ENCODE results near the gene GRID2IP. TPM values are rescaled to one million over a fixed set of nuclear protein-coding genes. Genes with fewer than 3 reads are reported as not detected.

Gene GRID2IP
- total RNA-seq, 1 donor from 2014 or later: 1.2 TPM

DNA sequence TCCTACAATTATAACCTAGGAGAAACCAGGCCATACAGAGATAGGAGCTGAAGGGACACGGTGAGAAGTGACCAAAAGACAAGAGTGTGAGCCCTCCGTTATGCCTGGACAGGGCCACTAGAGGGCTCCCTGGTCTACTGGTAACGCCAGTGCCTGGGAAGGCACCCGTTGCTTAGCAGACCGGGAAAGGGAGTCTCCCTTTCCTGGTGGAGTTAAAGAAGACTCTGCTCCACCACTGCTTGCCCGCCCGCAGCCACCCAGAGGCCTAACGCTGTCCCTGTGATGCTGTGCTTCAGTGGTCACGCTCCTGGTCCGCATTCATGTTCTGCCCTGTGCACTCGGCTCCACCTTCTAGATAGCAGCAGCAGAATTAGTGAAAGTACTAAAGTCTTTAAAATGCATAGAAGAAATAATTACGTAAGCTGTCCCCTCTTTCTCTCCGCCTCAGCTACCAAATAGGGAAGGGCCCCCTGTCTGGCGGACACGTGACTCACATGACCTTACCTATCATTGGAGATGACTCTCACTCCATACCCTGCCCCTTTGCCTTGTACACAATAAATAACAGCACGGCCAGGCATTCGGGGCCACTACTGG is 34.8 kb downstream of the GRID2IP start:
- DNase-seq: peak; percentile 77

DNA sequence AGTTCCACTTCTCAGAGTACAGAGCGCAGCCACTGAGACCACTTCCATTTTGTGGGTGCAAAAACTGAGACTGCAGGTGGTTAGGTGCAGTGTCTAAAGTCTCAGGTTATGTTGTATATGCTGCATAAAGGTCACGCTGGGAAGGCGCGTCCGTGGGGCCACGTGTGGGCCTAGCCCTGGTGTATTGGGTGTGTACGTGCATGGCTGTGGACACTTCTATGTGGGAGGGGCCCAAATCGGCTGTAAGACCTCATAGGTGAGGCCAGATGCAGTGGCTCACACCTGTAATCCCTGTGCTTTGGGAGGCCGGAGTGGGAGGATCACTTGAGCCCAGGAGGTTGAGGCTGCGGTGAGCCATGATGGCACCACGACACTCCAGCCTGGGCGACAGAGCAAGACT is 37.7 kb downstream of the GRID2IP start:
- DNase-seq: no peak

DNA sequence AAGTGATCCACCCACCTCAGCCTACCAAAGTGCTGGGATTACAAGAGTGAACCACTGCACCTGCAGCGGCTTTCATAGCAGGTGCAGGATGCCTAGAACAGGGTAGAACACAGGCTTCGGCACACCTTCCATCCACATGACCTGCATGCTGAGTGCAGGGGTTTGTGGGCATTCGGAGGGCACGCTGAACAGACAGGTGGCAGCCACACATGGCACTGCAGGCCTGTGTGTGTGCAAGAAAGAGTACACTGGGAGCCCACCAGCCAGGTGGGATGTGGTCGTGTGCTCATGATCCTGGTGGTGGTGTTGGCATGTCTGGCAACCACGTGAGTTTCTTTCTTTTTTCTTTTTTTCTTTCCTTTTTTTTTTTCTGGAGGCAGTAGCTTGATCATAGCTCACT is 38.4 kb downstream of the GRID2IP start:
- no peak for DNase-seq

- no peak for DNase-seq
Measured at GRCh38 chr7:6510476-6511133, 40.7 kb downstream of the GRID2IP start.

DNA sequence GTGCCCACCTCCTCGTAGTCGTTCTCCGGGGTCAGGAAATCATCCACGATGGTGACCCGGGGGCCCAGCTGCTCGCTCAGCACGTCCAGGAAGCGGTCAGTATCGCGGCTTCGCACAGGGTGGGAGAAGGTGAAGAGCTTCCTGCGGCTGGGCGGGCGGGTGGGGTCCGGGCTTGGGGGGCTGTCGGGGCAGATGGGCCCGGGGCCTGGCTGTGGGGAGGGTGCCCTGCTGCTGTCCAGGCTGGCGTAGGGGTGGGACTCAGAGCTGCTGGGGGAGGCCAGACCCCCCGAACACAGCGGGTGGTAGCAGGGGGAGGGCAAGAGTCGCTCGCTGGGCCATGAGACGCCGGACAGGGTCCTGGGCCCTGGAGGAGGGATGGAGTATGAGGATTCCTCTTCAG is 42.3 kb downstream of the GRID2IP start:
- no peak for DNase-seq

DNA sequence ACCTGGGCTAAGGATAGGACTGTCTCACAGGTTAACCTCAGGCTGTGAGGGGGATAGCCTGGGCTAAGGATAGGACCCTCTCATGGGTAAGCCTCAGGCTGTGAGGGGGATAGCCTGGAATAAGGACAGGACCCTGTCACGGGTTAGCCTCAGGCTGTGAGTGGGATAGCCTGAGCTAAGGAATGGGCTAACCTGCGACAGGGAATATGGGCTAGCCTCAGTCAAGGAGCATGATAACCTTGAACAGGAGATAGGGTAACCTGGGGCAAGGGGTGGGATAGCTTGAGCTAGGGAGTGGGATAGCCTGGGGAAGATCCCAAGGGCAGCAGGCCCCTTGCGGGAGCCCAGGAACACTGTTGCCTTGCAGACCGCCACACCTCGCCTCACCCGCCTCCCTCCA is 42.7 kb downstream of the GRID2IP start:
- no peak for DNase-seq

DNA sequence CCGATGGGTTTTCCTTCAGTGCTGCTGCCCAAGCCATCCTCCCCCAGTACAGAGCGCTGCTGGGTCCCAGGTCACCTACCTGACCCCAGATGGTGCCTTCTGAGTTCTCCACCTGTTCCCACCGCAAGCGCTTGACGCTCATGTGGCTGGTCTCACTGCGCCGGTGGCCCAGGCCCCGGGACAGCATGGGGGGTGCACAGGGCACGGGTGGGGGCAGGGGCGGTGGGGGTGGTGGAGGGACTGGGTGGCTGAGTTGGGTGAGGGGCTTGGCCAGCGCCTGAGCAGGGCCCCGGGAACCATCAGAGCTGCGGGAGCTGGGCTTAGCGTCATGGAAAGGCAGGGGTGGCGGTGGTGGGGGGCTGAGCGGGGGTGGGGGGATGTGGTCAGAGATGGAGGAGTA is 43.4 kb downstream of the GRID2IP start:
- no peak for DNase-seq

DNA sequence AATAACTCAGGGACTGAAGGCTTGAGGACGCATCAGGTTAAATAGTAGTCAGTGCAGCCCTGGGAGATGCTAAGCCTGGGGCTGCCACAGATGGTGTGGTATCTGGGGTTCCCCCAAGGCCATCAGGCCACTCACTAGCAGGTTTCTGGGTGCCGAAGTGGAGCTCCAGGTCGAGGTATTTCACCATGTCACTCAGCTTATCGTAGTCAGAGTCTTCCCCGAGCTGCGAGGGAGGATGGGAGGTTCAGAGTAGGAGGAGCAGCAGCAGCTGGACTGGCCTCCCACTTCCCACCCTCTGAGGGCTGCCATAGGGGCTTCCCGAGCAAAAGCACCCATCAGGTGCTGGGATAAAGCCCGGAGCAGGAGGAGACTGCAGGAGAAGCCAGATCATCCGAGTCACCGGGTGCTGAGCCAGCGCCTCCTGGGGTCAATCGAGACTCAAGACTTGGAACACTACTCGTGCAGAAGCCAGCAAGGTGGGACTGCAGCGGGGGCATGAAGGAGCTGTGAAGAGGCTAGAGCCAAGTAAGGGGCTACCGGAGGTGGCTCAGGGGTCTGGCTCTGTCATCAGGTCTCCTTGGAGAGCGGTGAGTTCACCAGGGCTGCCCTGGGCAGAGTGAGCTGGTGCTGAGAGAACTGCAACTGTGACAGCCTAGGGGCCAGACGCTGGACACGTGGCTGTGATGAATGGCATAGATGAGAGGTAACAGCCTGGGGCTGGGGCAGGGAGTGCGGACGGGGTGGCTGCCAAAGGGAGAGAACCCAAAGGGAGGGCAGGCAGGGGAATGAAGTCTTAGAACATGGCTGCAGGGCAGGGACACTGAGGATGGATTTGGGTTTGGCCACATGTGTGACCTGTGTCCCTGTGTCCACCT is 45.3 kb downstream of the GRID2IP start:
- DNase-seq: no peak

GRCh38 chr7:6504996-6505395 is 46.3 kb downstream of the GRID2IP start:
- DNase-seq: no peak

DNA sequence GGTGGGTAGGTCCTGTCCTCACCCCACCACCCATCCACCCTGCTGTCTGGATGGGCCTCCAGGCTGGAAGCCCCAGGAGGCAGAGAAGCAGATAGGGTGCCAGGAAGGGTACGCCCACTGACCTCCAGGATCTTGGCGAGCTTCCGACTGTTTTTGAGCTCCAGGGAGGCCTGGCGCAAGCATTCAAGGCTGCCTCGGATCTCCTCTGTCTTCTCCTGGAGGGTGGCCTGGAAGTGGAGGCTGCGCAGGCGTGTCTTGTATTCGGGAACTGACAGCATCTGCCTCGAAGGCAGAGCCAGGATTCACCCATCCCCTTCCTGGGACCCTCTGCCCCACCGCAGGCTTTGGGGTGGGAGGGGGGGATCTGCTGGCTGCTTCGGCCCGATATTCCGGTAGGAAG is 48.4 kb downstream of the GRID2IP start:
- DNase-seq: no peak

DNA sequence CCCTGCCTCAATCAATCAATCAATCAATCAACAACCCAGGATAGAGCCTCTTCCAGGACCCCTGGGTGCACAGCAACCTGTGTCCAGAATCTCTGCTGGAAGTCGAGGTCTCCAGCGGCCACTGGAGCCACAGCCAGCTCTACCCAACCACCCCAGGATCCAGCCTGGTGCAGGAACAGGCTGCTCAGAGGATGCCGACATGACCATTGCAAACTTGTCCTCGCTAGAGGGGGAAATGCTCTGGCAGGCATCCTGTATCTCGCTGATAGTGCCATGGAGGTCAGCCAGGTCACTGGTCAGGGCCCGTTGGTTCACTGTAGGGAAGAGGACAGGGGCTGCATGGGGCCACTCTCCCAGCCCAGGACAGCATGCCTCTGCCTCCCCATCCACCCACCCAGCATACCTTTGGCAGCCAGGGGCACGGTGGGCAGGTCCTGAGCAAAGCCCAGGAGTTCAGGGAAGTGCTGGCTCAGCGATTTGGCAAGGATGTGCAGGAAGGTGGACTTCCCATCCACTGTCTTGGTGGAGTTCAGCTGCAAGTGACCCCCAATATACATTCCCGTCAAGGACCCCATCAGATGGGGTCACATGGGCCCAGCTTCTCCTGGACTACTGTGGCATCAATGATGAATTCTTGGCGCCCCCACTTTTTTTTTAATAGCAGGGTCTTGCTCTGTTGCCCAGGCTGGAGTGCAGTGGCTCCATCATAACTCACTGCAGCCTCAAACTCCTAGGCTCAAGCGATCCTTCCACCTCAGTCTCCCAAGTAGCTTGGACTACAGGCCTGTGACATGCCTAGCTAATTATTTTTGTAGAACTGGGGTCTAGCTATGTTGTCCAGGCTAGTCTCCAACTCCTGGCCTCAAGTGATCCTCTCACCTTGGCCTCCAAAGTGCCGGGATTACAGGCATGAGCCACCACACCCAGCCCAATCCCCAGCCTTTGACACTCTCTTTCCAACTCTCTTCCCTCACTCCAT is 49.4 kb downstream of the GRID2IP start:
- DNase-seq: no peak

GRCh38 chr7:6500691-6501090 is 50.6 kb downstream of the GRID2IP start:
- no peak for DNase-seq

- no peak for DNase-seq
Measured at GRCh38 chr7:6497994-6498393, 53.3 kb downstream of the GRID2IP start.

- no peak for DNase-seq
Measured at GRCh38 chr7:6497637-6497905, 53.7 kb downstream of the GRID2IP start.

DNA sequence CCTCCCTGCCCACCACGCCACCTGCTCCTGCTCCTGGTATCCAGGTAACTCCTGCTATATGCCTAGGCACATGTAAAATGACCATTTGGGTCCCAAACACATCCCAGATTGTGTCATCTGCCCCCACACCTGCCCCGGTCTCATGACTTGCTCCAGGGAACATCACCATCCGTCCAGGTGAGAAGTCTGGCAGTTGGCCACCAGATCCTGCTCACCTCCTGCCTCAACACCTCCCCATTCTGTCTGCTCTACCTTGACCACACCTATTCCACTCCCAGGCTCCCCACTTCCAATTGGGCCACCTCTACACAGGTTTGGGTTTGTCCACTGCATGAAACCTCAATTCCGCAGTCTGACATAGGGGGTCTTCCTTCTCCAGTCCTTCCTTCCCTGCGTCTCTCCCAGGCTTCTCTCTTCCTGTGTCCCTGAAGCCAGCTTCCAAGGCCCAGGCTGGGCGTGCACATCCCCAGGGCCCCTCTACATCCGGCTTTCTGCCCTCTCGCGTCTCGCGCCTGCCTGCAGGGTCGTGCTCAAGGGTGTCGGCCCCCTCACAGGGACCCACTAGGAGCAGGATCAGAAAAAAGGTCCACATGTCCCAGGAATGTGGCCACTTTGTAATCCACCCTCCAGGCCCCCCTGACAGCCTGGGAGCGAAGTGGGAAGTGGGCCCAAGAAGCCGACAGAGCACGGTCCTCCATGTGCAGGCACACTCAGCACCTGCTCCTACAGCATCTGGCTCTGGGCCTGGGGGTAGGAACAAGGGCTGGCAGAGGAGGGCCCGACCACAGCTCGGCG is 54.2 kb downstream of the GRID2IP start:
- DNase-seq: no peak

GRCh38 chr7:6495597-6496262 is 55.5 kb downstream of the GRID2IP start:
- DNase-seq: no peak

DNA sequence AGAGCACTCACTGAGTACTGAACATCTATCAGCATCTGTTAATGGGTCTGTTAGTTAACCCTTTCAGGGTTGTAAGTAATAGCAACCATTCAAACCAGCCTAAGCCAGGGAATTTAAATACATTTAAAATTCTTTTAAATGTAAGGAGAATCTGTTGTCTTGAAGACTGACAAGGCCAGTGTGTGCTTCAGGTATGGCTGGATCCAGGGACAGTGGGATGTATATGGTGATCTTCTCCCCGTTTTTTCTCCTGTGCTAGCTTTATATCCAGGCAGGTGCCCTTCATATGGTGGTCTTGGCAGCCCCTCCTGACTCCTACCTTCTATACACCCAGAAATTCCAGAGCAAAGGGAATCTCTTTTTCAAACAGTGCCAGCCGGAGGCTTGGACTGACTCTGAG is 56.9 kb downstream of the GRID2IP start:
- no peak for DNase-seq

DNA sequence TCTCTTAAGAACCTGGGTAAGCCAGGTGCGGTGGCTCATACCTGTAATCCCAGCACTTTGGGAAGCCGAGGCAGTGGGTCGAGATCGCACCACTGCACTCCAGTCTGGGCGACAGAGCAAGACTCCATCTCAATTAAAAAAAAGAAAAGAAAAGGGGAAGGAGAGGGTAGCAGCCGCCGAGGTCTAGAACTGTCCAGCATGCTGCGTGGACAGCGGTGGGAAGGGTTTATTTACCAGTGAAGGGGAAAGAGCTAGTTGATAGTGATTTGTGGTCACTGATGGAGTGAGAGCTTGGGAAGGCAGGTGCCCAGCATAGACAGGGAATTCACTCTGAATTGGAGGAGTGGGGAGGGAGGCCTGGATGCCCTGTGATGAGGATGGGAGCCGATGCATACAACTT is 60.1 kb downstream of the GRID2IP start:
- DNase-seq: no peak

DNA sequence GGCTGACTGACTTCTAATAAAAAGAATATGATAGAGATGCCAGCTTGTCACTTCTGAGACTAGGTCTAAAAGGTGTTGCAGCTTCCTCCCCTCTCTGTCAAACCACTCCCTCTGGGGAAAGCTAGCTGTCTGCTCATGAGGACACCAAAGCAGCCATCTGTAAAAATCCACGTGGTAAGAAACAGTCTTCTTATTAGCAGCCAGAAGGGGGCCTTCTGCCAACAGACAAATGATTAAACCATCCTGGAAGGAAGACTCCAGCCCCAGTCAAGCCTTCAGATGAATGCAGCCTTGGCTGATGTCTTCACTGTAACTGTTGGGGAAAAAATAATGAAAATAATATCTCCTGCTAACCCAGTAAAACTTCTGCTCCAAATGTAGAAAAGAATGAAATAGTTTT is 61.6 kb downstream of the GRID2IP start:
- no peak for DNase-seq

- DNase-seq: no peak
Measured at GRCh38 chr7:6487184-6487545, 64.1 kb downstream of the GRID2IP start.
